ENCODE data around the gene SMAD2. TPM values are rescaled to one million over a fixed set of nuclear protein-coding genes. Genes with fewer than 3 reads are reported as not detected.

SMAD2 gene
- total RNA-seq, 1 donor from 2014 or later = 144 TPM

DNA sequence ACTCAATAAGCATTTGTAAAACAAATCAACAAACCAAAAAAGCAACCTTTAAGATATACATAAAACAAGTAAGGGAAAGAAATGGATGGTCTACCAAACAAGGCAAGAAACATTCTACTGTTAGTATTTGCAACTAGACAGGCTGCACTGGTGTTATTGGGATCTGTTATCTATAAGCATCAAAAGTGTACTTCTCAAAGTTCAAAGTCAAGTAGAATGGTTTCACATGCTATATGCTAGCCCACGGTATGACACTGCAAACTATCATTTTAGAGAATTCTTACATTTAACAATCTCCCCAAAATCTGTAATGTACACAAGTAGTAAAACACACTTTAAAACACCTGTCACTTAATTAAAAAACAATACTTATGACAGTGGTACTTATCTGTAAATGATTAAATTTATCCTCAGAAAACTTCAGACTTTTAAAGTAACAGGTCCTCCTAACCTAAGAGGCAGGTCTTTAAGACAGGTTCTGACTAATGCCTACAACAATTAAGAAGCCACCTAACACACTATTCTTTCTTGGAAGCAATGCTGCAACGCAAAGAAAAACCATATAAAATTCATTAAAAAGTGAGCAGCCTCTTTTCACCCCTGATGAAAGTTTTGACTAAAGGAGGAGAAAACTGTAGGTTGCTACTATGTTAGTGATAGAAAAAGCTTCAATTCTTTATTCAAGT lies 34.8 kb downstream of the SMAD2 start:
- no peak overlapping the region for H3K4me2 ChIP-seq (ENCODE audit: low read length)
- peaks cover 3% of the 10 kb centered on the region for H3K36me3 ChIP-seq (ENCODE audit: insufficient read depth, low read length)
- H3K27ac ChIP-seq (ENCODE audit: low read depth, low read length) = no peak overlapping the region
- H3K4me1 Mint-ChIP-seq (ENCODE audit: low read depth, unreplicated experiment) = peaks cover 32% of the 10 kb centered on the region
- H3K27me3 Mint-ChIP-seq (ENCODE audit: low read depth, unreplicated experiment) = no peaks in the 10 kb centered on the region
- peaks cover 3% of the 10 kb centered on the region for H3K9me3 Mint-ChIP-seq (ENCODE audit: unreplicated experiment)
- H3K9me3 ChIP-seq (ENCODE audit: insufficient read depth, low read depth, low read length) = no peaks in the 10 kb centered on the region
- DNase-seq (ENCODE audit: low read depth) = no peak
- H3K27me3 ChIP-seq (ENCODE audit: insufficient read depth, low read length) = no peaks in the 10 kb centered on the region
- no peak overlapping the region for H3K27ac Mint-ChIP-seq (ENCODE audit: unreplicated experiment)
- H3K4me1 ChIP-seq (ENCODE audit: insufficient read depth, low read length) = peaks cover 5% of the 10 kb centered on the region
- no peak overlapping the region for H3K4me3 ChIP-seq (ENCODE audit: insufficient read depth, low read depth, low read length)
- H4K20me1 ChIP-seq (ENCODE audit: insufficient read depth, low read length) = peaks cover 76% of the 10 kb centered on the region
- peaks cover 84% of the 10 kb centered on the region for H3K79me2 ChIP-seq (ENCODE audit: insufficient read depth, low read length)
- H3K36me3 Mint-ChIP-seq (ENCODE audit: low read depth, unreplicated experiment) = peaks cover 9% of the 10 kb centered on the region
- H3K9ac ChIP-seq (ENCODE audit: low read length) = no peak overlapping the region
- no peak for TF ChIP-seq EZH2 (IDR thresholded peaks at IDR 0.05; ENCODE audit: insufficient read depth, low read length)
- TF ChIP-seq, protein P1, sequence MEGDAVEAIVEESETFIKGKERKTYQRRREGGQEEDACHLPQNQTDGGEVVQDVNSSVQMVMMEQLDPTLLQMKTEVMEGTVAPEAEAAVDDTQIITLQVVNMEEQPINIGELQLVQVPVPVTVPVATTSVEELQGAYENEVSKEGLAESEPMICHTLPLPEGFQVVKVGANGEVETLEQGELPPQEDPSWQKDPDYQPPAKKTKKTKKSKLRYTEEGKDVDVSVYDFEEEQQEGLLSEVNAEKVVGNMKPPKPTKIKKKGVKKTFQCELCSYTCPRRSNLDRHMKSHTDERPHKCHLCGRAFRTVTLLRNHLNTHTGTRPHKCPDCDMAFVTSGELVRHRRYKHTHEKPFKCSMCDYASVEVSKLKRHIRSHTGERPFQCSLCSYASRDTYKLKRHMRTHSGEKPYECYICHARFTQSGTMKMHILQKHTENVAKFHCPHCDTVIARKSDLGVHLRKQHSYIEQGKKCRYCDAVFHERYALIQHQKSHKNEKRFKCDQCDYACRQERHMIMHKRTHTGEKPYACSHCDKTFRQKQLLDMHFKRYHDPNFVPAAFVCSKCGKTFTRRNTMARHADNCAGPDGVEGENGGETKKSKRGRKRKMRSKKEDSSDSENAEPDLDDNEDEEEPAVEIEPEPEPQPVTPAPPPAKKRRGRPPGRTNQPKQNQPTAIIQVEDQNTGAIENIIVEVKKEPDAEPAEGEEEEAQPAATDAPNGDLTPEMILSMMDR (IDR thresholded peaks at IDR 0.05; ENCODE audit: insufficient read depth, low read depth, low read length) = no peak
- no peak overlapping the region for H3K4me3 Mint-ChIP-seq (ENCODE audit: unreplicated experiment)
- H2AFZ ChIP-seq (ENCODE audit: low read depth, low read length) = no peak overlapping the region
- FAIRE-seq = no peak

DNA sequence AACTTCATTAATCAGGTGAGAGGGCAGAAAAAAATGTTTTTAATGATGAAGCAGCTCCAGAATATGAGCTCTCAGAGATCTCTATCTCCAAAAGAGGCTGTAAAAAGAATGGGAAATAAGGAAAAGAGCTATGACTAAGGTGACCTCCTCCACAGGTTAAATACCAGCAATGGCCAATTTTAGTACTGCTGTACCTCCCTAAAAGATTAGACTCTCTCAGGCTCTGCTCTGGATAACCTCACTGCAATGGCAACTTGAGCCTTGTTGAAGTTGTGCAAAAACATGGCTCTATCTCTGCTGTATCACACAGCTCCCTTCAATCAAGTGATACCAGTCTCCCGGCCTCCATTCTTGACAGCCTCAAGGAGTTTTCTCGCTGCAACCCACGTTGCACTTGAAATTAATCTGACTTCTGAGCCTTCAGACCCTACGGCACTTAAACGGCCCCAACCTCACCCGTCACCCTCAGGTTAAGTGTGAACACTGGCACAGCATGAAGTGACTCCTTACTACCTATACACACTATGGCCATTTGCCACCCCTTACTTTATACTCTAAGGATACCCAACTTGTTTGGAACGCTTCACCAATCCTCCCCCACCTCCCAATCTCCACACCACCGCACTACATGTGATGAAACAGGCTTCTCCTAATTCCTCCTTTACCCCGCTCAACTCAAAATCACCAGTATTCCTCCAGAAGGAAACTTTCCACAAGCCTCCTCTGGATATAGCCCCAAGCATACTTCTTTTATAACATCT lies 36.3 kb downstream of the SMAD2 start:
- TF ChIP-seq EZH2 (IDR thresholded peaks at IDR 0.05; ENCODE audit: insufficient read depth, low read length) = no peak
- TF ChIP-seq, protein P1 (IDR thresholded peaks at IDR 0.05; ENCODE audit: insufficient read depth, low read depth, low read length) = no peak
- H3K79me2 ChIP-seq (ENCODE audit: insufficient read depth, low read length) = peaks cover 80% of the 10 kb centered on the region
- H3K27ac Mint-ChIP-seq (ENCODE audit: unreplicated experiment) = no peak overlapping the region
- peaks cover 9% of the 10 kb centered on the region for H3K36me3 Mint-ChIP-seq (ENCODE audit: low read depth, unreplicated experiment)
- H3K27me3 Mint-ChIP-seq (ENCODE audit: low read depth, unreplicated experiment) = no peaks in the 10 kb centered on the region
- H3K4me1 ChIP-seq (ENCODE audit: insufficient read depth, low read length) = peaks cover 5% of the 10 kb centered on the region
- no peak overlapping the region for H3K9ac ChIP-seq (ENCODE audit: low read length)
- H3K27me3 ChIP-seq (ENCODE audit: insufficient read depth, low read length) = no peaks in the 10 kb centered on the region
- peaks cover 3% of the 10 kb centered on the region for H3K36me3 ChIP-seq (ENCODE audit: insufficient read depth, low read length)
- no peak overlapping the region for H3K4me3 ChIP-seq (ENCODE audit: insufficient read depth, low read depth, low read length)
- H2AFZ ChIP-seq (ENCODE audit: low read depth, low read length) = no peak overlapping the region
- no peak overlapping the region for H3K27ac ChIP-seq (ENCODE audit: low read depth, low read length)
- peaks cover 31% of the 10 kb centered on the region for H3K4me1 Mint-ChIP-seq (ENCODE audit: low read depth, unreplicated experiment)
- H3K9me3 Mint-ChIP-seq (ENCODE audit: unreplicated experiment) = no peaks in the 10 kb centered on the region
- FAIRE-seq = no peak
- peaks cover 65% of the 10 kb centered on the region for H4K20me1 ChIP-seq (ENCODE audit: insufficient read depth, low read length)
- H3K4me2 ChIP-seq (ENCODE audit: low read length) = peak overlapping the region; percentile 42
- H3K9me3 ChIP-seq (ENCODE audit: insufficient read depth, low read depth, low read length) = no peaks in the 10 kb centered on the region
- DNase-seq (ENCODE audit: low read depth) = peak; percentile 51
- H3K4me3 Mint-ChIP-seq (ENCODE audit: unreplicated experiment) = no peak overlapping the region

All from astrocyte (in vitro differentiated cells and primary cell).